ENCODE data around the gene CBX2. TPM values are rescaled to one million over a fixed set of nuclear protein-coding genes. Genes with fewer than 3 reads are reported as not detected.

Gene CBX2
- total and polyA plus RNA-seq, 2 of the 4 experiments (the other 2 are of a cell fraction): 2.0 to 3.2 TPM

GRCh38 chr17:79735096-79735495, 42.9 kb upstream of the CBX2 start:
- no peak overlapping the region for H2BK120ac ChIP-seq (ENCODE audit: low read depth, low read length)
- no peak overlapping the region for H3K27ac ChIP-seq (ENCODE audit: insufficient read depth, low read length)
- H3K9me1 ChIP-seq (ENCODE audit: insufficient read depth, low read length): no peaks in the 10 kb centered on the region
- POLR2A ChIA-PET (ENCODE audit: unreplicated experiment): no interaction called here
- CTCF ChIA-PET: interaction anchor here (0.6 kb wide), 1 partner anchor 13 kb away, joined by 3 read pairs; no protein-coding TSS in a partner anchor
- no peak overlapping the region for H4K8ac ChIP-seq (ENCODE audit: low read depth in 2 of 2, low read length in 2 of 2)
- no peak overlapping the region for H3K56ac ChIP-seq (ENCODE audit: extremely low read depth, insufficient read depth, low read length)
- dilution Hi-C loops (cut with HindIII; ENCODE audit: low sequenced_read_pairs, unreplicated experiment): no loop called here
- H4K5ac ChIP-seq (ENCODE audit: low read depth, low read length): no peak overlapping the region
- no peak overlapping the region for H3K18ac ChIP-seq (ENCODE audit: low read depth, low read length)
- H3K4me3 ChIP-seq (ENCODE audit: insufficient read depth, low read depth, low read length): no peak overlapping the region
- peaks cover 42% of the 10 kb centered on the region for H3K27me3 ChIP-seq (ENCODE audit: control insufficient read depth, insufficient read depth, low read length)
- no peak for DNase-seq
- intact Hi-C loops (cut with micrococcal nuclease): no loop called here
- H4K91ac ChIP-seq (ENCODE audit: insufficient read depth, low read depth, low read length): no peak overlapping the region
- no peak overlapping the region for H2AK5ac ChIP-seq (ENCODE audit: low read depth, low read length)
- no peaks in the 10 kb centered on the region for H3K9me3 ChIP-seq (ENCODE audit: control insufficient read depth, insufficient read depth, low read length)
- no peaks in the 10 kb centered on the region for H3K4me1 ChIP-seq (ENCODE audit: control insufficient read depth, insufficient read depth, low read length)
- no peak overlapping the region for H3K9ac ChIP-seq (ENCODE audit: low read depth, low read length)
- no peak overlapping the region for H3K4me2 ChIP-seq (ENCODE audit: low read depth, low read length)
- H2AK9ac ChIP-seq (replicated peaks; ENCODE audit: low read depth, low read length, poor library complexity): no peak overlapping the region
- no peak overlapping the region for H2BK5ac ChIP-seq (ENCODE audit: low read depth, low read length, poor library complexity, severe bottlenecking)
- no peak for ATAC-seq (ENCODE audit: low read depth)
- no peaks in the 10 kb centered on the region for H3K79me1 ChIP-seq (ENCODE audit: low read depth in 1 of 2, low read length in 2 of 2)
- no TSS peak for BruUV-seq (replicated peaks)
- H3K23ac ChIP-seq (ENCODE audit: low read depth, low read length): no peak overlapping the region
- no CpG with 5 or more reads among the region's 32 CpGs for WGBS, 2 experiments (ENCODE audit: extremely low coverage in 2 of 2, insufficient read length in 1 of 2)
- peak overlapping the region; percentile 33 for H2AFZ ChIP-seq (replicated peaks; ENCODE audit: low read length, poor library complexity)
- H4K20me1 ChIP-seq (ENCODE audit: insufficient read depth, low read length): no peaks in the 10 kb centered on the region
- TF ChIP-seq MXI1 (IDR thresholded peaks at IDR 0.05; ENCODE audit: borderline replicate concordance, low read depth, low read length) (no peak), MAFK (IDR thresholded peaks at IDR 0.05; ENCODE audit: low read depth, low read length) (no peak), NFE2L2 (IDR thresholded peaks at IDR 0.05; ENCODE audit: low read depth, low read length) (no peak), RAD21 (IDR thresholded peaks at IDR 0.05; ENCODE audit: low read length) (no peak)
- no peaks in the 10 kb centered on the region for H3K36me3 ChIP-seq (ENCODE audit: control insufficient read depth, insufficient read depth, low read length)
- no peak overlapping the region for H2BK15ac ChIP-seq (ENCODE audit: low read depth, low read length)
- no peak overlapping the region for H3K14ac ChIP-seq (replicated peaks; ENCODE audit: low read depth, low read length)
- H2BK20ac ChIP-seq (ENCODE audit: low read depth, low read length): no peak overlapping the region
- H3K4ac ChIP-seq (ENCODE audit: low read depth, low read length): no peak overlapping the region
- in situ Hi-C loops (cut with MboI; ENCODE audit: low sequenced_read_pairs): no loop called here
